ENCODE data around the gene RFTN1. TPM values are rescaled to one million over a fixed set of nuclear protein-coding genes. Genes with fewer than 3 reads are reported as not detected.

Gene RFTN1
- total RNA-seq, 2 experiments from 2014 or later = 81.8 to 152 TPM

DNA sequence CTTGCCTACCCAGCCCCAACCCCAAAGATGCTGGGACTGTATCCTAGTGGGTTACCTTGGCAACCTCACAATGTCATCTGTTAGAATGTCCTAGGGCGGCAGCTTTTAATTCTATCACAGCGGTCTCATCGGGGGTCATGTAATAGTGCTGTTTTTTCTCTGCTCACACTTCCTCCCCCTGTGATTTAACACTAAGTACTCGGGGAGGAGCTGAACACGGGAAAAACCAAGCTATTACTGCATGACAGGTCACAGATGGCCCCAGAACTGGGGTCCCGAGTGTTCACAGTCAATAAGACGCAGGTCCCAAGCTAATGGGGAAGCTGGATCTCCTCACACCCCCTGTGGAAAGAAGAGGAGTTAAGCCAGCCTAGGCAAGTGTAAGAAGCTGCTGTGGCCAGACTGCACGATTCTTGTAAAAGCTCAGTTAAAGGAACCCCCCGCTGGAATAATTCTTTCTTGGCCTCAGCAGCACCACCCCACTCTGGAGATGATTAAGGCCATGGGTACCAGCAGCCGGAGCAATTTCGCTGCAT, 2.5 kb upstream of the RFTN1 start:
- H3K4me3 ChIP-seq (ENCODE audit: low read depth, low read length, poor library complexity, severe bottlenecking) = peak overlapping the region; percentile 92
- peak; percentile 53 for DNase-seq (ENCODE audit: low spot score)
- CTCF ChIA-PET (ENCODE audit: unreplicated experiment) = interaction anchor here (0.7 to 1.6 kb wide), 5 partner anchors 10 to 153 kb away, joined by 3 to 5 read pairs (median 3); no protein-coding TSS in a partner anchor
- POLR2A ChIA-PET = interaction anchor here (0.6 to 6.8 kb wide), 26 partner anchors 9 to 1777 kb away, joined by 3 to 59 read pairs (median 4); no protein-coding TSS in a partner anchor
- H4K20me1 ChIP-seq (ENCODE audit: insufficient read depth, low read length) = peaks cover 7% of the 10 kb centered on the region; the same call in 1 of the 2 replicates
- H3K27ac ChIP-seq (ENCODE audit: low read depth, low read length, poor library complexity, severe bottlenecking) = peak overlapping the region; percentile 24
- no peaks in the 10 kb centered on the region; the same call in 1 of the 2 replicates for H3K9me3 ChIP-seq (ENCODE audit: low read length)
- intact Hi-C loops (cut with micrococcal nuclease; ENCODE audit: unreplicated experiment) = no loop called here
- H3K9me2 ChIP-seq (ENCODE audit: insufficient read depth, low read length) = no peaks in the 10 kb centered on the region
- peak overlapping the region; percentile 99 for H3K4me2 ChIP-seq (ENCODE audit: low read length)
- peaks cover 16% of the 10 kb centered on the region for H3K36me3 ChIP-seq (ENCODE audit: insufficient read depth, low read length)
- no TSS peak for BruUV-seq (replicated peaks)
- H3K79me2 ChIP-seq (ENCODE audit: insufficient read depth, low read depth, low read length) = peaks cover 46% of the 10 kb centered on the region
- H3K4me1 ChIP-seq (ENCODE audit: insufficient read depth, low read length, poor library complexity, severe bottlenecking) = peaks cover 48% of the 10 kb centered on the region
- TF ChIP-seq, protein P1, sequence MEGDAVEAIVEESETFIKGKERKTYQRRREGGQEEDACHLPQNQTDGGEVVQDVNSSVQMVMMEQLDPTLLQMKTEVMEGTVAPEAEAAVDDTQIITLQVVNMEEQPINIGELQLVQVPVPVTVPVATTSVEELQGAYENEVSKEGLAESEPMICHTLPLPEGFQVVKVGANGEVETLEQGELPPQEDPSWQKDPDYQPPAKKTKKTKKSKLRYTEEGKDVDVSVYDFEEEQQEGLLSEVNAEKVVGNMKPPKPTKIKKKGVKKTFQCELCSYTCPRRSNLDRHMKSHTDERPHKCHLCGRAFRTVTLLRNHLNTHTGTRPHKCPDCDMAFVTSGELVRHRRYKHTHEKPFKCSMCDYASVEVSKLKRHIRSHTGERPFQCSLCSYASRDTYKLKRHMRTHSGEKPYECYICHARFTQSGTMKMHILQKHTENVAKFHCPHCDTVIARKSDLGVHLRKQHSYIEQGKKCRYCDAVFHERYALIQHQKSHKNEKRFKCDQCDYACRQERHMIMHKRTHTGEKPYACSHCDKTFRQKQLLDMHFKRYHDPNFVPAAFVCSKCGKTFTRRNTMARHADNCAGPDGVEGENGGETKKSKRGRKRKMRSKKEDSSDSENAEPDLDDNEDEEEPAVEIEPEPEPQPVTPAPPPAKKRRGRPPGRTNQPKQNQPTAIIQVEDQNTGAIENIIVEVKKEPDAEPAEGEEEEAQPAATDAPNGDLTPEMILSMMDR (conservative IDR thresholded peaks at IDR 0.05; ENCODE audit: low read length) = no peak
- no peak for TF ChIP-seq EZH2phosphoT487 (IDR thresholded peaks at IDR 0.05; ENCODE audit: borderline replicate concordance, low read depth, low read length)
- no peak overlapping the region; the same call in 1 of the 2 replicates for H2AFZ ChIP-seq (ENCODE audit: low read length)

DNA sequence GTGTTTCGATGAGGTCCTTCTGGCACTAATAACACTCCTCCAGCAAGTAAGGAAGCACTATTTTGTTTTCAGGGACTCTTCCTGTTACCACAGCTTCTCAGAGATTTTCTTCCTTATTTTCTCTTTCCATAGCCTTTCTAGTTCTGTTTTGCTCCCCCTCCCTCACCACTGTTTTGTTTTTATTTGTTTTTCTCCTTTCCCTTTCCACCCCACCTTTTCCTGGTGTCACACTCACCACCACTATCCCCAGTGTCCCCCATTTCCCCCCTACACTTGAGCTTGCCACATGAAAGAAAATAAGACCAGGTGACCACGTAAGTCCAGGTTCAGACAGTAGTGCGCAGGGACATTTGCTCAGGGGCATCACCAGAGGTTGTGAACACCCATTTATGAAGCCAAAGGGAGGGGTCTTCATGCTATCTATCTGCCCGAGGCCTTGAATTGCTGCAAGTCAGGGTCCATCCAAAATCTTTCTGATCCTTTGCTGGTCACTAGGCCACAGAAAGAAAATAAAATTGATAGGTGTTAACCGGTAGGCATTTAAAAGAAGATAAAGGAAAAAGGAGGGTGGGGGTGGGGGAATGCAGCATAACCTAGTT, 1.4 kb upstream of the RFTN1 start:
- CTCF ChIA-PET (ENCODE audit: unreplicated experiment) = interaction anchor here (1.0 kb wide), 1 partner anchor 64 kb away, joined by 3 read pairs; no protein-coding TSS in a partner anchor
- H3K79me2 ChIP-seq (ENCODE audit: insufficient read depth, low read depth, low read length) = peaks cover 57% of the 10 kb centered on the region
- intact Hi-C loops (cut with micrococcal nuclease; ENCODE audit: unreplicated experiment) = no loop called here
- H2AFZ ChIP-seq (ENCODE audit: low read length) = peak overlapping the region; percentile 72; the same call in 1 of the 2 replicates
- H3K4me1 ChIP-seq (ENCODE audit: insufficient read depth, low read length, poor library complexity, severe bottlenecking) = peaks cover 51% of the 10 kb centered on the region
- H3K4me2 ChIP-seq (ENCODE audit: low read length) = peak overlapping the region; percentile 99
- H3K4me3 ChIP-seq (ENCODE audit: low read depth, low read length, poor library complexity, severe bottlenecking) = peak overlapping the region; percentile 92
- POLR2A ChIA-PET = interaction anchor here (0.6 to 6.8 kb wide), 9 partner anchors 9 to 208 kb away, joined by 3 to 59 read pairs (median 4); no protein-coding TSS in a partner anchor
- no peaks in the 10 kb centered on the region; the same call in 1 of the 2 replicates for H3K9me3 ChIP-seq (ENCODE audit: low read length)
- H3K27ac ChIP-seq (ENCODE audit: low read depth, low read length, poor library complexity, severe bottlenecking) = peak overlapping the region; percentile 93
- H3K9me2 ChIP-seq (ENCODE audit: insufficient read depth, low read length) = no peaks in the 10 kb centered on the region
- no TSS peak for BruUV-seq (replicated peaks)
- DNase-seq (ENCODE audit: low spot score) = no peak
- peaks cover 18% of the 10 kb centered on the region; the same call in 1 of the 2 replicates for H4K20me1 ChIP-seq (ENCODE audit: insufficient read depth, low read length)
- TF ChIP-seq, protein P1 (conservative IDR thresholded peaks at IDR 0.05; ENCODE audit: low read length) = no peak
- TF ChIP-seq EZH2phosphoT487 (IDR thresholded peaks at IDR 0.05; ENCODE audit: borderline replicate concordance, low read depth, low read length) = no peak
- H3K36me3 ChIP-seq (ENCODE audit: insufficient read depth, low read length) = peaks cover 26% of the 10 kb centered on the region

All from OCI-LY7 (cell line).